HUDEP-2 (cell line): Measurements from ENCODE around the gene NCAPH2.

ENCODE experiments used
- DNase-seq, 76 experiments: peaks; one replicate each; lab custom pipeline; 2025; ENCODE audit not compliant: unreplicated experiment in 76 of 76; lab: John Stamatoyannopoulos, UW

The NCAPH2 gene

GRCh38 chr22:50473855-50474671 lies 34.0 kb upstream of the NCAPH2 start:
- peak in 4 of 76 experiments; percentile 8 to 15 (median 13) for DNase-seq

- peak in 71 of 76 experiments; percentile 14 to 89 (median 74) for DNase-seq
These were observed 33.0 kb upstream of the NCAPH2 start, which contains the start of gene SBF1 for GRCh38 chr22:50474710-50475651. SBF1 (minus strand) TSS chr22:50475035; CDS start chr22:50474840, 195 bp downstream.

- no peak for DNase-seq
These were observed 32.4 kb upstream of the NCAPH2 start for GRCh38 chr22:50475652-50476002.

- DNase-seq = no peak
These were observed 31.2 kb upstream of the NCAPH2 start for GRCh38 chr22:50476868-50477267.

- no peak for DNase-seq
These were observed 30.1 kb upstream of the NCAPH2 start for GRCh38 chr22:50477923-50478322.

GRCh38 chr22:50479721-50480120 lies 28.3 kb upstream of the NCAPH2 start:
- DNase-seq = no peak

- no peak for DNase-seq
These were observed 27.0 kb upstream of the NCAPH2 start for GRCh38 chr22:50481045-50481439.

- DNase-seq = peak in 9 of 76 experiments; percentile 4 to 26 (median 19)
These were observed 26.5 kb upstream of the NCAPH2 start, which contains the start of gene ADM2 for GRCh38 chr22:50481440-50482106. ADM2 (plus strand) TSS chr22:50481543; CDS start chr22:50481848, 305 bp downstream.

- no peak for DNase-seq
These were observed 25.6 kb upstream of the NCAPH2 start for GRCh38 chr22:50482107-50483074.

- DNase-seq = no peak
These were observed 24.9 kb upstream of the NCAPH2 start for GRCh38 chr22:50483106-50483505.

- no peak for DNase-seq
These were observed 24.5 kb upstream of the NCAPH2 start for GRCh38 chr22:50483556-50483955.

GRCh38 chr22:50483977-50484853 lies 23.8 kb upstream of the NCAPH2 start:
- no peak for DNase-seq

- DNase-seq = no peak
These were observed 22.5 kb upstream of the NCAPH2 start for GRCh38 chr22:50485221-50486131.

- DNase-seq = no peak
These were observed 21.3 kb upstream of the NCAPH2 start, which contains the start of gene MIOX for GRCh38 chr22:50486561-50487289. MIOX (plus strand) TSS chr22:50486859; CDS start chr22:50486898, 39 bp downstream.

- DNase-seq = no peak
These were observed 20.6 kb upstream of the NCAPH2 start for GRCh38 chr22:50487290-50488005.

- no peak for DNase-seq
These were observed 19.9 kb upstream of the NCAPH2 start for GRCh38 chr22:50488006-50488677.
